Naive B cell (primary cell): ENCODE data around the gene DMAC2. TPM values are rescaled to one million over a fixed set of nuclear protein-coding genes. Genes with fewer than 3 reads are reported as not detected.

Experiments used
- ATAC-seq, 2 donors: fragments of 150-1000 bp; cut with Tn5 transposase; 2 replicates each; pipeline ENCODE4 v1.10.0; 2021; ENCODE audit warnings: low read depth in 2 of 2, mild to moderate bottlenecking in 2 of 2, moderate library complexity in 2 of 2
- DNase-seq: peaks from one replicate; pipeline ENCODE4 v3.0.0; 2022
- H3K27ac Mint-ChIP-seq, 6 donors: one replicate each; pipeline ENCODE4 v1.8.0; 2020 to 2022; ENCODE audit warnings: mild to moderate bottlenecking in 6 of 6, mixed read lengths in 6 of 6, moderate library complexity in 5 of 6, inconsistent platforms in 2 of 6
- H3K27me3 Mint-ChIP-seq, 3 donors: one replicate each; pipeline ENCODE4 v1.8.0; 2021 to 2022; ENCODE audit warnings: mixed read lengths in 3 of 3, mild to moderate bottlenecking in 1 of 3
- H3K36me3 Mint-ChIP-seq, 2 donors: one replicate each; pipeline ENCODE4 v1.8.0; 2020 to 2022; ENCODE audit warnings: mixed read lengths in 2 of 2, inconsistent platforms in 1 of 2, mild to moderate bottlenecking in 1 of 2
- H3K4me1 Mint-ChIP-seq, 3 donors: one replicate each; pipeline ENCODE4 v1.8.0; 2020 to 2022; ENCODE audit warnings: mixed read lengths in 3 of 3, inconsistent platforms in 1 of 3, mild to moderate bottlenecking in 1 of 3, moderate library complexity in 1 of 3
- H3K4me3 Mint-ChIP-seq, 8 donors: one replicate each; pipeline ENCODE4 v1.8.0; 2020 to 2022; ENCODE audit warnings: mild to moderate bottlenecking in 8 of 8, mixed read lengths in 8 of 8, moderate library complexity in 8 of 8, inconsistent platforms in 2 of 8
- H3K9me3 Mint-ChIP-seq, 7 donors: one replicate each; pipeline ENCODE4 v1.8.0; 2020 to 2022; ENCODE audit warnings: mixed read lengths in 7 of 7, mild to moderate bottlenecking in 5 of 7, inconsistent platforms in 2 of 7, moderate library complexity in 1 of 7
- polyA plus RNA-seq, 6 donors: library from polyadenylated mRNA; unstranded; fragments of 300-500 nt; fragmentation: Illumina TruSeq; gene quantifications; one replicate each; pipeline ENCODE4 v1.2.3, GENCODE V29; 2021; ENCODE audit warnings: low read depth in 6 of 6

The DMAC2 gene
- polyA plus RNA-seq, 6 donors from 2014 or later: 47.0 to 67.1 (median 57.7) TPM

DNA sequence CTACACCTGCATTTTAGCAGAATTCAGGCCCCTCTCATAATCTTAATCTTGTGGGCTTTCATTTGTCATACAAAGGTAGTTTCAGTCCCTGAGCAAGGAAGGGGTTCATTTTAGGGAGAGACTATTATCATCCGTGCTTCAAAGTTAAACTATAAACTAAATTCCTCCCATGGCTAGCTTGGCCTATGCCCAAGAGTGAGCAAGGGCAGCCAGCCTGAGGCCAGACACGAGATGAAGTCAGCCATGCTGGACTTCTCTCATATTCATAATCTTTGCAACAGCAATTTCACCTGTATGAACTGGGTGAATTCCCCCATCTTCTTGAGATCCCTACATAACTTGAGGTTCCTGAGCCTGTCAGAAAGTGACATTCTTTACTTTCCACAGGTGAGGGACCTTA, 16.2 kb upstream of the DMAC2 start:
- H3K27ac Mint-ChIP-seq: no peak overlapping the region
- no peak overlapping the region for H3K4me3 Mint-ChIP-seq
- H3K4me1 Mint-ChIP-seq: peaks cover 12 to 24% (median 18%) of the 10 kb centered on the region in 3 donors
- DNase-seq (no peak), ATAC-seq (no peak)
- H3K36me3 Mint-ChIP-seq: peaks cover 0 to 3% of the 10 kb centered on the region in 2 donors
- no peaks in the 10 kb centered on the region for H3K9me3 Mint-ChIP-seq
- peaks cover 19 to 39% (median 24%) of the 10 kb centered on the region in 3 donors for H3K27me3 Mint-ChIP-seq

DNA sequence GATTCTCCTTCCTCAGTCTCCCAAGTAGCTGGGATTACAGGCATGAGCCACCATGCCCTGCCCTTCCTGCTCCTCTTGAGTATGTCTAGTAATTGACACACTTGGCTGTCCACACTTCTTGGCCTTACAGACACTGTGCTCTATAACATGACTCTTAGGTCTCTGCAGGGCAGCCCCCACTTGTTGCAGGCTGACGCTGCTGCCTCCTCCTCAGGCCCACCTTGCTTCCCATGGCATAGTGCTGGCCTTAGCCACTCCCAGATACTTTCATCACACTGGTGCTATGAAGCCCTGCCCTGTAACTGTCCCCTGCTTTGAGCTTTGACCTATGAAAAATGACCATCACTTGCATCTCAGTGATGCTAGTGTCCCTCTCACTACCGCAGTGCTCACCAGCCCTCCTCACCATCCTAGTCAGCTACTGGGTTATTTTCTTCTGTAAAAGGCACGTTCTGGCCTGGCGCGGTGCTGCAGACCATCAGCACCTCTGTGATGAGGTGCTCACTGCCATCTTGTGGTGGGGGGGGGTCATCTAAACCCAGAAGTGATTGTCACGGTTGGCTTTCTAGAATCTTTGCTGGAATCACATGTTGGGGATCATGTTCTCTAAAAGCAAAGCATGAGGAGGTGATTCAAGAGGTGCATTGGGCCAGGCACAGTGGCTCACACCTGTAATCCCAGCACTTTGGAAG, 13.0 kb upstream of the DMAC2 start:
- Mint-ChIP-seq H3K4me1 (peaks cover 22 to 43% (median 31%) of the 10 kb centered on the region in 3 donors), H3K9me3 (no peaks in the 10 kb centered on the region), H3K27ac (peak overlapping the region in 4 of 6 donors; percentile 69 to 90 (median 81)), H3K27me3 (peaks cover 11 to 27% (median 18%) of the 10 kb centered on the region in 3 donors), H3K4me3 (no peak overlapping the region), H3K36me3 (peaks cover 0 to 3% of the 10 kb centered on the region in 2 donors)
- ATAC-seq (no peak), DNase-seq (no peak)

DNA sequence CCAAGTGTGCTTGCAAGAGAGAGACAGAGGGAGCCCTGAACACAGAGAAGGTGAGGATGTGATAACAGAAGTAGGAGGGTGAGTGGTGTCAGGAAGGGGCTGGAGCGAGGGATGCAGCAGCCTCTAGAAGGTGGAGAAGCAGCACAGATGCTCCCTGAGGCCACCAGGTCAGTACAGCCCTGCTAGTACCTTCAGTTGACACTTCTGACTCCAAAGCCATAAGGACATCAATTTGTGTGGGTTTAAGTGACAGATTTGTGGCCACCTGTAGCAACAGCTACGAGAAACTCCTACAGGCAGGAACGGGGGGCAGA, 10.1 kb upstream of the DMAC2 start:
- peaks cover 0 to 29% (median 5%) of the 10 kb centered on the region in 3 donors for H3K27me3 Mint-ChIP-seq
- H3K27ac Mint-ChIP-seq: no peak overlapping the region
- peak overlapping the region in 3 of 8 donors; percentile 11 to 85 (median 73) for H3K4me3 Mint-ChIP-seq
- DNase-seq (no peak), ATAC-seq (peak in 1 of 2 donors; percentile 19)
- H3K9me3 Mint-ChIP-seq: no peaks in the 10 kb centered on the region
- H3K4me1 Mint-ChIP-seq: peaks cover 18 to 42% (median 31%) of the 10 kb centered on the region in 3 donors
- peaks cover 0 to 3% of the 10 kb centered on the region in 2 donors for H3K36me3 Mint-ChIP-seq

DNA sequence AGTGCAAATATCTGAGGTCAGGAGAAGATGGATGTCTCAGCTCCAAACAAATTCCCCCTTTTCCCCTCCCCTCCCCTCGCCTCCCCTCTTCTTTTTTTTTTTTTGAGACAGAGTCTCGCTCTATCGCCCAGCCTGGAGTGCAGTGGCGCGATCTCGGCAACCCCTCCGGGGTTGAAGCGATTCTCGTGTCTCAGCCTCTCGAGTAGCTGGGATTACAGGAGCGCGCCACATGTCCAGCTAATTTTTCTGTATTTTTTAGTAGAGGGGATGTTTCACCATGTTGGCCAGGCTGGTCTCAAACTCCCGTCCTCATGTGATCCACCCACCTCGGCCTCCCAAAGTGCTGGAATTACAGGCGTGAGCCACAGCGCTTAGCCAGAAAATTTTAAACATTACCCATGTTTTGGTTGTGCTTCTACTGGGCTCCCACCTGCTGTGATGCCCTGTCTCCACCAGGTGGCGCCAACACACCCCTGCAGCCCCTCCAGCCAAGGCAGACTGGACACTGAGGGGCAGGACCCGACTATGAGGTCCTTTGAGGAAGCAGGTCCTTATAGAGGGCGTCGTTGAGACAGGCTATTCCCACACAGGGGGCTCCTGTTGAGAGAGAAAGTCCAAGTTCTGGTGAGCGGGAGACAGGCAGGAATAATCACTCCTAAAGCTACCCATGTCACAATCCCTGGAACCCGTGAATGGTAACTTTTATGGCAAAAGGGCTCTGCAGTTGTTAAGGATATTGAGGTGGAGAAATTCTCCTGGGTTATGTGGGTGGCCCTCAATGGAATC, 9.6 kb upstream of the DMAC2 start:
- Mint-ChIP-seq H3K27me3 (peaks cover 2 to 32% (median 4%) of the 10 kb centered on the region in 3 donors), H3K4me1 (peaks cover 18 to 38% (median 28%) of the 10 kb centered on the region in 3 donors), H3K4me3 (peak overlapping the region; percentile 18 to 91 (median 87)), H3K27ac (peak overlapping the region in 3 of 6 donors; percentile 47 to 75 (median 63)), H3K36me3 (peaks cover 0 to 3% of the 10 kb centered on the region in 2 donors), H3K9me3 (no peaks in the 10 kb centered on the region)
- DNase-seq (peak; percentile 66), ATAC-seq (peak; percentile 85 to 88)

DNA sequence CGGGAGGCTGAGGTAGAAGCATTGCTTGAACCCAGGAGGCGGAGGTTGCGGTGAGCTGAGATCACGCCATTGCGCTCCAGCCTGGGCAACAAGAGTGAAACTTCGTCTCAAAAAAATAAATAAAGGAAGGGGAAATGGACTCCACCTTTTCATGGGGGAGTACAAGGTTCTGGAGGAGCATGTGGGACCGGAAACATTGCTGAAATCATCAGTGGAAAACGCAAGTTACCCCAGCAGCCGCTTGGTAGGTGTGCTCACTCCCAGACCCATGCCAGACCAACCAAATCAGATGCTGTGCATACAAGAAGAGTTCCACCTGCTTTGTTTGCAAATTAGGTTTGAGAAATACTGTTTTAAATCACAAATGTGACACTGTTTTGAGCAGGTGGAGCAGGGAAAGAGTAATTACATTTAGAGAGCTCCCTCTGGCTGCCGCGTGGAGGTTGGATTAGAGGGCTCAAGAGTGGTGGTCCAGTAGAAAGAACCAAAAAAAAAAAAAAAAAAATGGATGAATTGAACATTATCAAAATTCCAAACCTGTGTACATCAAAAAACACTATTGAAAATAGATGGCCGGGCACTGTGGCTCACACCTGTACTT, 8.1 kb upstream of the DMAC2 start:
- Mint-ChIP-seq H3K9me3 (no peaks in the 10 kb centered on the region), H3K4me3 (peak overlapping the region in 2 of 8 donors; percentile 29 to 36), H3K36me3 (peaks cover 0 to 3% of the 10 kb centered on the region in 2 donors), H3K4me1 (peaks cover 15 to 23% (median 18%) of the 10 kb centered on the region in 3 donors), H3K27me3 (peaks cover 9 to 45% (median 16%) of the 10 kb centered on the region in 3 donors), H3K27ac (no peak overlapping the region)
- no peak for DNase-seq
- no peak for ATAC-seq

DNA sequence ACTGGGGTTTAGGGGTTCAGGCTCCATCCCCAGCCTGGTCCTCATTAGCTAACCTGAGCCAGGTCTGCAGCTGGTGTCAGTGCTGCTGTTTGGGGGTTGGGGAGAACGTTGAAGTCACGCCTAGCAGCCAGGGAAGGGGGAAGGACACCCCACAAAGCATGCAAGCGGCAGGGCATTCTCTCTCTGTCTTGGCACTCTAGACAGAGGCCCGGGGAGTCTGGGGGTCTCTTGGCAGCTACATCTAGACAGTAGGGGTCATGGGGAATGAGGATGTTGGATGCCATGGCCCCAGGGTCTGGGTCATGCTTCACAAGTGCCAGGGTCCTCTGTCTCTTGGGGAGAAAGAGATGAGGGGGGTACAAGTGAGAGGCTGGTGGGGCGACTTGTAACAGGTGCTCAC, 5.9 kb upstream of the DMAC2 start:
- ATAC-seq (no peak), DNase-seq (no peak)
- H3K4me1 Mint-ChIP-seq: peaks cover 17 to 20% (median 18%) of the 10 kb centered on the region in 3 donors
- H3K27me3 Mint-ChIP-seq: peaks cover 9 to 45% (median 17%) of the 10 kb centered on the region in 3 donors
- H3K27ac Mint-ChIP-seq: no peak overlapping the region
- no peaks in the 10 kb centered on the region for H3K36me3 Mint-ChIP-seq
- H3K4me3 Mint-ChIP-seq: no peak overlapping the region
- no peaks in the 10 kb centered on the region for H3K9me3 Mint-ChIP-seq

DNA sequence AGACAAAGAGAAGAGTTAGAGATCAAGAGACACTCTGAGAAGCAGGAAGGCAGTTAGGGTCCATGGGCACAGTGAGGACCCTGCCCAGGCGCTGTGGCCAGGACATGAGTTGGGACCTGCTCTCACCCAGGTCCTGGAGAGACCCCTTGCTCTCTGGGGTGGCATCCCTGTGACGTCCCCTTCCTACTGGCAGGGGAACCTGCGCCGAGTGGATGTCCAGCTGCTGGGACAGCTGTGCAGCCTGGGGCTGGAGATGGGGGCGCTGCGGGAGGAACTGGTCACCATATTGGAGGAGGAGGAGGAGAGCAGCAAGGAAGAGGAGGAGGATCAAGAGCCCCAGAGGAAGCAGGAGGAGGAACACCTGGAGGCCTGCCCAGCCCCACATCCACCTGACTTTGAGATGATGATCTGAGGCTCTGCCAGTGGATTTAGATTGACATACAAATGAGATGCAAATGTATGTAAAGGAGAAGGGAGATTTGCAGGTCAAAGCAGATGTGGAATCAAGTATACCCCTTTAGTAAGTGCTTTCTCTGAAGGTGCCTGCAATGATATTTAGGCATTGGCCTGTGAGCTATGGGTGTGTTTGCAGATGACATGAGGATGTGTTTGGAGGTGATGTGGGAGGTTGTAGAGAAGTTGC, 4.2 kb upstream of the DMAC2 start:
- ATAC-seq (no peak), DNase-seq (no peak)
- peak overlapping the region in 2 of 6 donors; percentile 3 to 7 for H3K27ac Mint-ChIP-seq
- H3K9me3 Mint-ChIP-seq: no peaks in the 10 kb centered on the region
- H3K36me3 Mint-ChIP-seq: no peaks in the 10 kb centered on the region
- peaks cover 6 to 11% (median 10%) of the 10 kb centered on the region in 3 donors for H3K4me1 Mint-ChIP-seq
- H3K27me3 Mint-ChIP-seq: peaks cover 9 to 39% (median 17%) of the 10 kb centered on the region in 3 donors
- no peak overlapping the region for H3K4me3 Mint-ChIP-seq

DNA sequence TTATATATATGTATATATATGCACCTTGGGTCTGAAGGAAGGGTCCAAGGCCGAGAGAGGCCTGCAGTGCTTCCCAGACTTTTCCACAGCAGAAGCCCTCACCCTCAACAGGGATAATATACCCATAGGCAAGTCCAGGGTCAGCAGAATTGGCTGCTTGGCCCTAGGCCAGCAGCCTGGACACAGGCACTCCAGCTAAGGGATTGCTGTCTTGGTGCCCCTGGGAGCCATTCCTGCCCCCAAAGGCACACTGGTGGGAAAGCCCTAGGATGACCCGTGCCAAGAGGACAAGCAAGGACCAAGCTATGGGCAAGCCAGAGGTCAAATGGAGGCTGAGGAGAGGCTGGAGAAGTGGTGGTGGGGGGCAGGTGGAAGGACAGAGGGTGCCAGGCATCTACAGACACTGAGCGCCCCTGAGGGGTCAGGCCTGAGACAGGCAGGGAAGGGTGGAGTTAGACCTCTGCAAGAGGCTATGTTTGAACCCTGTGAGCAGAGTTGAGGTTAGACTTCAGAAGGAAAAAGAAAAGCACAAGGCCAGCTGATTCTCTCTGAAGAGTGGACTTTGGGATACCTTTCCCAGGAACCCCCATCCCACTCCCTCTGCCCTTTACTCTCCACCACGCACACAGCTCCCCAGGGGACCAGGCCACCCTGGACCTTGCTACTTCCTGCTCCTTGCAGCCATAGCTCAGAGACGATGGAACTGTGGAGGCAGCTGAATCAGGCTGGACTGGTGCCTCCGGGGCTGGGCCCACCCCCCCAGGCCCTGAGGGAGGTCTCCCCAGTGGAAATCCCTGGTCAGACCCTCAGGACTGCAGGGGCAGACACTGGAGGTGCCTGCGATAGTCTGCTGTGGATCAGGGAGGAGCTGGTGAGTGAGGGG, 3.0 kb upstream of the DMAC2 start, which contains the start of gene ERICH4:
ERICH4 (plus strand) TSS at position 684 of the 883 bp plus-strand sequence; CDS start at position 698, 14 bp downstream.
- ATAC-seq (no peak), DNase-seq (no peak)
- H3K4me3 Mint-ChIP-seq: peak within 1 kb of the TSS in 2 of 8 donors; percentile 51 to 54
- H3K27me3 Mint-ChIP-seq: peaks cover 9 to 38% (median 17%) of the 10 kb centered on the region in 3 donors
- H3K36me3 Mint-ChIP-seq: peaks cover 0 to 3% of the 10 kb centered on the region in 2 donors
- no peaks in the 10 kb centered on the region for H3K9me3 Mint-ChIP-seq
- H3K4me1 Mint-ChIP-seq: peaks cover 4 to 18% (median 10%) of the 10 kb centered on the region in 3 donors
- peak within 1 kb of the TSS in 2 of 6 donors; percentile 3 to 27 for H3K27ac Mint-ChIP-seq

DNA sequence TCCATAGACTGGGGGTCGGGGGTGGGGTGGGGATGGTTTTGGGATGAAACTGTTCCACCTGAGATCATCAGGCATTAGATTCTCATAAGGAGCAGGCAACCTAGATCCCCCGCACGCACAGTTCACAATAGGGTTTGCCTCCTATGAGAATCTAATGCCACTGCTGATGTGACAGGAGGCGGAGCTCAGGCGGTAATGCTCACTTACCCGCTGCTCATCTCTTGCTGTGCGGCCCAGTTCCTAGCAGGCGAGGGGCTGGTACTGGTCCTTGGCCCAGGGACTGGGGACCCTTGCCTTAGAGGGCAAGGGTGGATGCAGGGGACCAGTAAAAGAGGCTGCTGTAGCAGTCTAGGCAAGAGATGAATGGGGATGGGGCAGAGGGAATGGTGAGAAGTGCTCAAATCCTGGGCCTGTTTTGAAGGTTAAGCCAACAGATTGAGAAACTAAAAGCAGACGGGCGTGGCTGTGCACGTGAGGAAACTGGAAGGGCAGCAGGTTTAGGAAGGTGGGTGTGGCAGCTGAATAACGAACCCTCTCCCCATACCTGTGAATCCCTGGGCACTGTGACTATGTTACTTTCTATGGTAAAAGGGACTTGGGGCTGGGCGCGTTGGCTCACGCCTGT, 1.7 kb upstream of the DMAC2 start:
- ATAC-seq (no peak), DNase-seq (no peak)
- Mint-ChIP-seq H3K36me3 (peaks cover 0 to 7% of the 10 kb centered on the region in 2 donors), H3K27ac (peak overlapping the region in 1 of 6 donors; percentile 56), H3K9me3 (no peaks in the 10 kb centered on the region), H3K4me1 (peaks cover 6 to 24% (median 13%) of the 10 kb centered on the region in 3 donors), H3K4me3 (peak overlapping the region in 3 of 8 donors; percentile 16 to 68 (median 37)), H3K27me3 (peaks cover 9 to 26% (median 17%) of the 10 kb centered on the region in 3 donors)

DNA sequence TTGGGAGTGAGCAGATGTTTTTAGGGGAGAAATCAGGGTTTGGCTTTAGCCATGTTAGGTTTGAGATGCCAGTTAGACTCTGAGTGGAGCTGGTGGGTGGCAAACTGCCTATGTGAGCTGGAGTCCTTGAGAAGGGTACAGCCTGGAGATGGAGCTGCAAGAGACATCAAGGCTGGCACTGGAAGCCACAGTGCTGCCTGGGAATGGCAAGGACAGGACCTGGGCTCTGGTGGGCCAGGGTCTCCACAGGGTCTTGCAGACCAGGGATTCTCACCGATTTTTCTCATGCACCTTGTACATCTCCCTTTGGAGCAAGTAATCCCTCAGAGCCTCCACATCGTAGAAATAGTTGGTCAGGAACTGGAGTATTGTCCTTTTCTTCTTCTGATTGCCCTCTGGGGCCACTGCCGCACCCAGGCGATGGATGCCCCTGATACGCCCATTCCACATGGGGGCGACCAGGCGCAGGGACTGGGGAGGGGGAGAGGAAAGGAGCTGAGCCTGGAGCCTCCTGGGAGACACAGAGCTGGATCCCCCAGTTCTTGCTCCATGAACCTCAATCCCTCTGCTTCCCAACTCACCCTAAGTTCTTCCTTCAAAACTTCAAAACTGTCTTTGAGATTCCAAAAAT, 1.7 kb downstream of the DMAC2 start:
- no peaks in the 10 kb centered on the region for H3K9me3 Mint-ChIP-seq
- H3K4me1 Mint-ChIP-seq: peaks cover 6 to 25% (median 13%) of the 10 kb centered on the region in 3 donors
- H3K27ac Mint-ChIP-seq: peak overlapping the region in 3 of 6 donors; percentile 11 to 93 (median 27)
- peaks cover 0 to 15% of the 10 kb centered on the region in 2 donors for H3K36me3 Mint-ChIP-seq
- ATAC-seq: no peak
- H3K27me3 Mint-ChIP-seq: peaks cover under 1 to 2% (median 2%) of the 10 kb centered on the region in 3 donors
- H3K4me3 Mint-ChIP-seq: peak overlapping the region in 3 of 8 donors; percentile 7 to 60 (median 17)
- DNase-seq: no peak

DNA sequence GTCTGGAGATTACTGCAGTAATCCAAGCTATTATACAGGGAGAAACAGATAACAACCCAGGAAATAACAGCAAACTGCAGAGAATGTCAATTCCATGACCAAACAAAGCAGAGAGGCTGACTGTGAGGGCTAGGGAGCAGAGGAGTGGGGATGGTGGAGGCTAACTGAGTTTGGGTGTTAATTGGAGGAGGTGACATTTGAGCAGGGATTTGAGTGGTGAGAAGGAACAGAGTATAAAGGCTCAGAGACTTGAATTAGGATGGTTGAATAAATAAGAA, 3.1 kb downstream of the DMAC2 start:
- peak overlapping the region in 1 of 6 donors; percentile 68 for H3K27ac Mint-ChIP-seq
- H3K27me3 Mint-ChIP-seq: no peaks in the 10 kb centered on the region
- no peaks in the 10 kb centered on the region for H3K9me3 Mint-ChIP-seq
- no peak for DNase-seq
- ATAC-seq: no peak
- H3K4me1 Mint-ChIP-seq: peaks cover 6 to 29% (median 13%) of the 10 kb centered on the region in 3 donors
- H3K4me3 Mint-ChIP-seq: peak overlapping the region in 3 of 8 donors; percentile 4 to 22 (median 9)
- peaks cover 8 to 27% of the 10 kb centered on the region in 2 donors for H3K36me3 Mint-ChIP-seq
